ENCODE data around the gene NRL.

DNA sequence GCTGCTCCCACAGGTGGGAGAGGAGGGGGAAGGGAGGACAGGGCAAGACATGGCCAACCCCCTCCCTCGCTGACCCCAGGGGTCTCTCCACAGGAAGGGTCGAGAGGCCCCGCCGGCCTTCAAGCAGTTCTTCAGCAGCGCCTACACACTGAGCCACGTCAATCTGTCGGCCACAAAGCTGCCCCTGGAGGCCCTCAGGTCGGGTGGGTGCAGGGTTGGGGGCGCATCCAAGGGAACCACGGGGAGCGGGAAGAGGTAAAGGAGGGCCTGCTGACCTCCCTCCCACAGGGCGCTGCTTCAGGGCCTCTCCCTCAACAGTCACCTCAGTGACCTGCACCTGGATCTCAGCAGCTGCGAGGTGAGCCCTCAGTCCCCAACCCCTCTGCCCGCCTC lies 56.9 kb downstream of the NRL start:
- no peak for TF ChIP-seq POLR2A (IDR thresholded peaks at IDR 0.05; ENCODE audit: low read depth, low read length)
- TF ChIP-seq TAF1 (IDR thresholded peaks at IDR 0.05; ENCODE audit: low read depth, low read length), result no peak
- no peak for TF ChIP-seq POLR2AphosphoS5 (IDR thresholded peaks at IDR 0.05; ENCODE audit: low read depth, low read length)
- no peak for TF ChIP-seq POU2F2 (IDR thresholded peaks at IDR 0.05; ENCODE audit: low read depth, low read length)
